Parathyroid adenoma (tissue), 2 donors: ENCODE results near the gene PEBP1.

Experiments used
- H2AFZ ChIP-seq: fragments of 300-600 bp; sonication (generic); one replicate; pipeline ENCODE4 v1.7.0; 2017; ENCODE audit warnings: antibody characterized with exemption, mild to moderate bottlenecking
- H3K27ac ChIP-seq: fragments of 300-600 bp; sonication (generic); one replicate; pipeline ENCODE4 v1.7.0; 2017
- H3K27me3 ChIP-seq: fragments of 300-600 bp; sonication (generic); one replicate; pipeline ENCODE4 v1.7.0; 2017; ENCODE audit warnings: low read length; ENCODE audit not compliant: control insufficient read depth, insufficient read depth
- H3K36me3 ChIP-seq: fragments of 300-600 bp; sonication (generic); one replicate; pipeline ENCODE4 v1.7.0; 2017; ENCODE audit warnings: low read length; ENCODE audit not compliant: control insufficient read depth, insufficient read depth
- H3K4me1 ChIP-seq: fragments of 300-600 bp; sonication (generic); one replicate; pipeline ENCODE4 v1.7.0; 2017; ENCODE audit warnings: control low read depth
- H3K4me2 ChIP-seq: fragments of 300-600 bp; sonication (generic); one replicate; pipeline ENCODE4 v1.7.0; 2017; ENCODE audit warnings: low read length
- H3K4me3 ChIP-seq: fragments of 300-600 bp; sonication (generic); one replicate; pipeline ENCODE4 v1.7.0; 2017; ENCODE audit warnings: low read depth, low read length
- H3K79me2 ChIP-seq: fragments of 300-600 bp; sonication (generic); one replicate; pipeline ENCODE4 v1.7.0; 2017; ENCODE audit warnings: control low read depth
- H3K9ac ChIP-seq: fragments of 300-600 bp; sonication (generic); one replicate; pipeline ENCODE4 v1.7.0; 2017; ENCODE audit warnings: mild to moderate bottlenecking
- H3K9me3 ChIP-seq: fragments of 300-600 bp; sonication (generic); one replicate; pipeline ENCODE4 v1.7.0; 2017; ENCODE audit warnings: low read length; ENCODE audit not compliant: control insufficient read depth
- CTCF ChIP-seq: fragments of 300-600 bp; sonication (generic); IDR thresholded peaks from one replicate; pipeline ENCODE4 v1.7.0; 2017; ENCODE audit warnings: antibody characterized with exemption, mild to moderate bottlenecking
- donor health status: primary hyperparathyroidism.

Gene PEBP1

GRCh38 chr12:118187751-118188435, 52.0 kb downstream of the PEBP1 start:
- H3K27ac ChIP-seq = peak overlapping the region; percentile 0

GRCh38 chr12:118188690-118189371, 52.9 kb downstream of the PEBP1 start:
- no peak overlapping the region for H3K4me3 ChIP-seq
- H3K36me3 ChIP-seq = no peaks in the 10 kb centered on the region
- H3K4me2 ChIP-seq = no peak overlapping the region
- no peak overlapping the region for H3K27ac ChIP-seq
- no peak for TF ChIP-seq CTCF
- H3K9ac ChIP-seq = no peak overlapping the region
- H2AFZ ChIP-seq = no peak overlapping the region
- peaks cover 2% of the 10 kb centered on the region for H3K4me1 ChIP-seq
- H3K9me3 ChIP-seq = no peaks in the 10 kb centered on the region
- no peaks in the 10 kb centered on the region for H3K27me3 ChIP-seq
- no peaks in the 10 kb centered on the region for H3K79me2 ChIP-seq

More at GRCh38 chr12:118187751-118188435, 52.0 kb downstream of the PEBP1 start:
- H3K27me3 ChIP-seq = no peaks in the 10 kb centered on the region
- no peaks in the 10 kb centered on the region for H3K9me3 ChIP-seq
- H3K9ac ChIP-seq = no peak overlapping the region
- peak overlapping the region; percentile 23 for H2AFZ ChIP-seq
- H3K79me2 ChIP-seq = no peaks in the 10 kb centered on the region
- no peak overlapping the region for H3K4me2 ChIP-seq
- H3K36me3 ChIP-seq = no peaks in the 10 kb centered on the region
- H3K4me3 ChIP-seq = no peak overlapping the region
- H3K4me1 ChIP-seq = peaks cover 2% of the 10 kb centered on the region
- no peak for TF ChIP-seq CTCF

GRCh38 chr12:118189741-118190191, 53.8 kb downstream of the PEBP1 start:
- H3K4me3 ChIP-seq = no peak overlapping the region
- H3K36me3 ChIP-seq = no peaks in the 10 kb centered on the region
- TF ChIP-seq CTCF = no peak
- H3K9me3 ChIP-seq = no peaks in the 10 kb centered on the region
- H3K4me2 ChIP-seq = no peak overlapping the region
- H3K4me1 ChIP-seq = peaks cover 2% of the 10 kb centered on the region
- peak overlapping the region; percentile 66 for H3K27ac ChIP-seq
- no peak overlapping the region for H3K9ac ChIP-seq
- H3K79me2 ChIP-seq = no peaks in the 10 kb centered on the region
- H3K27me3 ChIP-seq = no peaks in the 10 kb centered on the region
- peak overlapping the region; percentile 78 for H2AFZ ChIP-seq

- H2AFZ ChIP-seq = peak overlapping the region; percentile 78
- no peaks in the 10 kb centered on the region for H3K27me3 ChIP-seq
- peaks cover 2% of the 10 kb centered on the region for H3K4me1 ChIP-seq
- no peak for TF ChIP-seq CTCF
- H3K27ac ChIP-seq = peak overlapping the region; percentile 66
- no peak overlapping the region for H3K4me3 ChIP-seq
- H3K4me2 ChIP-seq = no peak overlapping the region
- no peaks in the 10 kb centered on the region for H3K79me2 ChIP-seq
- H3K36me3 ChIP-seq = no peaks in the 10 kb centered on the region
- H3K9me3 ChIP-seq = no peaks in the 10 kb centered on the region
- no peak overlapping the region for H3K9ac ChIP-seq
Observed at GRCh38 chr12:118190266-118190665, 54.3 kb downstream of the PEBP1 start.
